K562 (cell line): ENCODE data around the gene ATP4B. TPM values are rescaled to one million over a fixed set of nuclear protein-coding genes. Genes with fewer than 3 reads are reported as not detected.

Experiments
- CEBPG ChIP-seq, 3 experiments: fragments of 200-800 bp in 1 of 3; sonication (Bioruptor generic) in 1 of 3; sonication (generic) in 1 of 3; formaldehyde crosslinking in 1 of 3; IDR thresholded peaks in 2 of 3; conservative IDR thresholded peaks in 1 of 3; 2 replicates each; pipeline versions ENCODE4 v1.6.1 to v1.8.0; 2016 to 2022; ENCODE audit warnings: missing compliant biosample characterization in 2 of 3, missing genetic modification characterization in 2 of 3, mild to moderate bottlenecking in 1 of 3, missing genetic modification reagents in 1 of 3
- E2F3 ChIP-seq: fragments of 250-450 bp; sonication (Bioruptor Pico); IDR thresholded peaks from 2 replicates; pipeline ENCODE4 v1.4.0; 2020; ENCODE audit warnings: mild to moderate bottlenecking
- ELF2 ChIP-seq: fragments of 250-450 bp; sonication (Bioruptor Pico); IDR thresholded peaks from 2 replicates; pipeline ENCODE4 v1.5.0; 2021; ENCODE audit warnings: mild to moderate bottlenecking
- ETV6 ChIP-seq, 3 experiments: fragments of 150-350 bp in 1 of 3; sonication (generic) in 1 of 3; formaldehyde crosslinking in 1 of 3; IDR thresholded peaks; 2 replicates each; pipeline versions ENCODE4 v1.6.1 to v1.8.0; 2014 to 2022; ENCODE audit warnings: borderline replicate concordance in 2 of 3, low read depth in 2 of 3, antibody characterized with exemption in 1 of 3, low read length in 1 of 3, mild to moderate bottlenecking in 1 of 3, missing genetic modification reagents in 1 of 3
- polyA plus RNA-seq, 8 experiments: library from polyadenylated mRNA; depleted of rRNA in 4 of 8; stranded (reverse) in 5 of 8; unstranded in 3 of 8; fragments of >200 nt; fragmentation: Nextera tagmentation in 2 of 8; fragmentation: Illumina TruSeq in 1 of 8; extraction: Ambion mirVana in 2 of 8; extraction: Trizol in 1 of 8; gene quantifications; 2 replicates each; pipeline versions ENCODE4 v1.2.1 to v1.2.3, GENCODE V29; 2011 to 2014; ENCODE audit warnings: inconsistent platforms in 1 of 8, missing spikeins in 1 of 8
- total RNA-seq, 7 experiments: library from RNA; depleted of rRNA in 6 of 7; stranded (reverse); fragments of >200 nt in 6 of 7; fragmentation: Illumina TruSeq in 2 of 7; extraction: Trizol in 2 of 7; gene quantifications; 2 replicates each; pipeline versions ENCODE4 v1.2.1 to v1.2.3, GENCODE V29; 2011 to 2021; ENCODE audit warnings: low replicate concordance in 1 of 7
- TF ChIP-seq, protein P1 (sequence below): fragments of 200-600 bp; sonication (generic); IDR thresholded peaks from one replicate; pipeline ENCODE4 v1.6.1; 2012; ENCODE audit warnings: mild to moderate bottlenecking, low read depth, low read length, inconsistent platforms
- TF ChIP-seq, protein P2 (sequence below): fragments of 250-450 bp; sonication (Bioruptor Pico); IDR thresholded peaks from 2 replicates; pipeline ENCODE4 v1.4.0; 2020; ENCODE audit warnings: mild to moderate bottlenecking, moderate library complexity, borderline replicate concordance

Gene ATP4B
- total and polyA plus RNA-seq, 9 of the 15 experiments (the other 6 are each of a cell fraction or from before 2014, with no cell fraction given) = not detected

DNA sequence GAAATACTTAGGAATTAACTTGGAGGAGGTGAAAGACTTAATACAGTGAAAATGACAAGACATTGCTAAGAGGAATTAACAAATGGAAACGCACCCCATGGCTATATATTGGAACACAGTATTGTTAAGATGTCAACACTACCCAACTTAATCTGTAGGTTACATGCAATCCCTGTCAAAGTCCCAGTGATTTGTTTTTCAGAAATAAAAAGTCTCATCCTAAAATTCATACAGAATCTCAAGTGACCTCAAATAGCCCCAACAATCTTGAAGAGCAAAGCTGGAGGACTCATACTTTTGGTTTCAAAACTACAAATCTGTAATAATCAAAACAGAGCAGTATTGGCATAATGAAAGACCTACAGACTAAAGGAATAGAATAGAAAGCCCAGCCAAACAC, 13.2 kb downstream of the ATP4B start (continued):
- TF ChIP-seq, protein P1, sequence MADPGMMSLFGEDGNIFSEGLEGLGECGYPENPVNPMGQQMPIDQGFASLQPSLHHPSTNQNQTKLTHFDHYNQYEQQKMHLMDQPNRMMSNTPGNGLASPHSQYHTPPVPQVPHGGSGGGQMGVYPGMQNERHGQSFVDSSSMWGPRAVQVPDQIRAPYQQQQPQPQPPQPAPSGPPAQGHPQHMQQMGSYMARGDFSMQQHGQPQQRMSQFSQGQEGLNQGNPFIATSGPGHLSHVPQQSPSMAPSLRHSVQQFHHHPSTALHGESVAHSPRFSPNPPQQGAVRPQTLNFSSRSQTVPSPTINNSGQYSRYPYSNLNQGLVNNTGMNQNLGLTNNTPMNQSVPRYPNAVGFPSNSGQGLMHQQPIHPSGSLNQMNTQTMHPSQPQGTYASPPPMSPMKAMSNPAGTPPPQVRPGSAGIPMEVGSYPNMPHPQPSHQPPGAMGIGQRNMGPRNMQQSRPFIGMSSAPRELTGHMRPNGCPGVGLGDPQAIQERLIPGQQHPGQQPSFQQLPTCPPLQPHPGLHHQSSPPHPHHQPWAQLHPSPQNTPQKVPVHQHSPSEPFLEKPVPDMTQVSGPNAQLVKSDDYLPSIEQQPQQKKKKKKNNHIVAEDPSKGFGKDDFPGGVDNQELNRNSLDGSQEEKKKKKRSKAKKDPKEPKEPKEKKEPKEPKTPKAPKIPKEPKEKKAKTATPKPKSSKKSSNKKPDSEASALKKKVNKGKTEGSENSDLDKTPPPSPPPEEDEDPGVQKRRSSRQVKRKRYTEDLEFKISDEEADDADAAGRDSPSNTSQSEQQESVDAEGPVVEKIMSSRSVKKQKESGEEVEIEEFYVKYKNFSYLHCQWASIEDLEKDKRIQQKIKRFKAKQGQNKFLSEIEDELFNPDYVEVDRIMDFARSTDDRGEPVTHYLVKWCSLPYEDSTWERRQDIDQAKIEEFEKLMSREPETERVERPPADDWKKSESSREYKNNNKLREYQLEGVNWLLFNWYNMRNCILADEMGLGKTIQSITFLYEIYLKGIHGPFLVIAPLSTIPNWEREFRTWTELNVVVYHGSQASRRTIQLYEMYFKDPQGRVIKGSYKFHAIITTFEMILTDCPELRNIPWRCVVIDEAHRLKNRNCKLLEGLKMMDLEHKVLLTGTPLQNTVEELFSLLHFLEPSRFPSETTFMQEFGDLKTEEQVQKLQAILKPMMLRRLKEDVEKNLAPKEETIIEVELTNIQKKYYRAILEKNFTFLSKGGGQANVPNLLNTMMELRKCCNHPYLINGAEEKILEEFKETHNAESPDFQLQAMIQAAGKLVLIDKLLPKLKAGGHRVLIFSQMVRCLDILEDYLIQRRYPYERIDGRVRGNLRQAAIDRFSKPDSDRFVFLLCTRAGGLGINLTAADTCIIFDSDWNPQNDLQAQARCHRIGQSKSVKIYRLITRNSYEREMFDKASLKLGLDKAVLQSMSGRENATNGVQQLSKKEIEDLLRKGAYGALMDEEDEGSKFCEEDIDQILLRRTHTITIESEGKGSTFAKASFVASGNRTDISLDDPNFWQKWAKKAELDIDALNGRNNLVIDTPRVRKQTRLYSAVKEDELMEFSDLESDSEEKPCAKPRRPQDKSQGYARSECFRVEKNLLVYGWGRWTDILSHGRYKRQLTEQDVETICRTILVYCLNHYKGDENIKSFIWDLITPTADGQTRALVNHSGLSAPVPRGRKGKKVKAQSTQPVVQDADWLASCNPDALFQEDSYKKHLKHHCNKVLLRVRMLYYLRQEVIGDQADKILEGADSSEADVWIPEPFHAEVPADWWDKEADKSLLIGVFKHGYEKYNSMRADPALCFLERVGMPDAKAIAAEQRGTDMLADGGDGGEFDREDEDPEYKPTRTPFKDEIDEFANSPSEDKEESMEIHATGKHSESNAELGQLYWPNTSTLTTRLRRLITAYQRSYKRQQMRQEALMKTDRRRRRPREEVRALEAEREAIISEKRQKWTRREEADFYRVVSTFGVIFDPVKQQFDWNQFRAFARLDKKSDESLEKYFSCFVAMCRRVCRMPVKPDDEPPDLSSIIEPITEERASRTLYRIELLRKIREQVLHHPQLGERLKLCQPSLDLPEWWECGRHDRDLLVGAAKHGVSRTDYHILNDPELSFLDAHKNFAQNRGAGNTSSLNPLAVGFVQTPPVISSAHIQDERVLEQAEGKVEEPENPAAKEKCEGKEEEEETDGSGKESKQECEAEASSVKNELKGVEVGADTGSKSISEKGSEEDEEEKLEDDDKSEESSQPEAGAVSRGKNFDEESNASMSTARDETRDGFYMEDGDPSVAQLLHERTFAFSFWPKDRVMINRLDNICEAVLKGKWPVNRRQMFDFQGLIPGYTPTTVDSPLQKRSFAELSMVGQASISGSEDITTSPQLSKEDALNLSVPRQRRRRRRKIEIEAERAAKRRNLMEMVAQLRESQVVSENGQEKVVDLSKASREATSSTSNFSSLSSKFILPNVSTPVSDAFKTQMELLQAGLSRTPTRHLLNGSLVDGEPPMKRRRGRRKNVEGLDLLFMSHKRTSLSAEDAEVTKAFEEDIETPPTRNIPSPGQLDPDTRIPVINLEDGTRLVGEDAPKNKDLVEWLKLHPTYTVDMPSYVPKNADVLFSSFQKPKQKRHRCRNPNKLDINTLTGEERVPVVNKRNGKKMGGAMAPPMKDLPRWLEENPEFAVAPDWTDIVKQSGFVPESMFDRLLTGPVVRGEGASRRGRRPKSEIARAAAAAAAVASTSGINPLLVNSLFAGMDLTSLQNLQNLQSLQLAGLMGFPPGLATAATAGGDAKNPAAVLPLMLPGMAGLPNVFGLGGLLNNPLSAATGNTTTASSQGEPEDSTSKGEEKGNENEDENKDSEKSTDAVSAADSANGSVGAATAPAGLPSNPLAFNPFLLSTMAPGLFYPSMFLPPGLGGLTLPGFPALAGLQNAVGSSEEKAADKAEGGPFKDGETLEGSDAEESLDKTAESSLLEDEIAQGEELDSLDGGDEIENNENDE = no peak
- no peak for TF ChIP-seq E2F3
- TF ChIP-seq ETV6 (IDR thresholded peaks at IDR 0.05; ENCODE audit: borderline replicate concordance in 1 of 2, low read depth in 2 of 2, low read length in 1 of 2) = no peak
- no peak for TF ChIP-seq ETV6 (CRISPR knock-in tag; IDR thresholded peaks at IDR 0.05; ENCODE audit: borderline replicate concordance)
- TF ChIP-seq, protein P2, sequence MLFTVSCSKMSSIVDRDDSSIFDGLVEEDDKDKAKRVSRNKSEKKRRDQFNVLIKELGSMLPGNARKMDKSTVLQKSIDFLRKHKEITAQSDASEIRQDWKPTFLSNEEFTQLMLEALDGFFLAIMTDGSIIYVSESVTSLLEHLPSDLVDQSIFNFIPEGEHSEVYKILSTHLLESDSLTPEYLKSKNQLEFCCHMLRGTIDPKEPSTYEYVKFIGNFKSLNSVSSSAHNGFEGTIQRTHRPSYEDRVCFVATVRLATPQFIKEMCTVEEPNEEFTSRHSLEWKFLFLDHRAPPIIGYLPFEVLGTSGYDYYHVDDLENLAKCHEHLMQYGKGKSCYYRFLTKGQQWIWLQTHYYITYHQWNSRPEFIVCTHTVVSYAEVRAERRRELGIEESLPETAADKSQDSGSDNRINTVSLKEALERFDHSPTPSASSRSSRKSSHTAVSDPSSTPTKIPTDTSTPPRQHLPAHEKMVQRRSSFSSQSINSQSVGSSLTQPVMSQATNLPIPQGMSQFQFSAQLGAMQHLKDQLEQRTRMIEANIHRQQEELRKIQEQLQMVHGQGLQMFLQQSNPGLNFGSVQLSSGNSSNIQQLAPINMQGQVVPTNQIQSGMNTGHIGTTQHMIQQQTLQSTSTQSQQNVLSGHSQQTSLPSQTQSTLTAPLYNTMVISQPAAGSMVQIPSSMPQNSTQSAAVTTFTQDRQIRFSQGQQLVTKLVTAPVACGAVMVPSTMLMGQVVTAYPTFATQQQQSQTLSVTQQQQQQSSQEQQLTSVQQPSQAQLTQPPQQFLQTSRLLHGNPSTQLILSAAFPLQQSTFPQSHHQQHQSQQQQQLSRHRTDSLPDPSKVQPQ (CRISPR knock-in tag) = no peak
- no peak for TF ChIP-seq ELF2
- no peak for TF ChIP-seq CEBPG (CRISPR knock-in tag; IDR thresholded peaks at IDR 0.05)
- TF ChIP-seq CEBPG (tag; conservative IDR thresholded peaks at IDR 0.05 in 1 of 2, IDR thresholded peaks at IDR 0.05 in 1 of 2) = no peak
